ENCODE data around the gene DPF1.

- TF ChIP-seq, protein P1, sequence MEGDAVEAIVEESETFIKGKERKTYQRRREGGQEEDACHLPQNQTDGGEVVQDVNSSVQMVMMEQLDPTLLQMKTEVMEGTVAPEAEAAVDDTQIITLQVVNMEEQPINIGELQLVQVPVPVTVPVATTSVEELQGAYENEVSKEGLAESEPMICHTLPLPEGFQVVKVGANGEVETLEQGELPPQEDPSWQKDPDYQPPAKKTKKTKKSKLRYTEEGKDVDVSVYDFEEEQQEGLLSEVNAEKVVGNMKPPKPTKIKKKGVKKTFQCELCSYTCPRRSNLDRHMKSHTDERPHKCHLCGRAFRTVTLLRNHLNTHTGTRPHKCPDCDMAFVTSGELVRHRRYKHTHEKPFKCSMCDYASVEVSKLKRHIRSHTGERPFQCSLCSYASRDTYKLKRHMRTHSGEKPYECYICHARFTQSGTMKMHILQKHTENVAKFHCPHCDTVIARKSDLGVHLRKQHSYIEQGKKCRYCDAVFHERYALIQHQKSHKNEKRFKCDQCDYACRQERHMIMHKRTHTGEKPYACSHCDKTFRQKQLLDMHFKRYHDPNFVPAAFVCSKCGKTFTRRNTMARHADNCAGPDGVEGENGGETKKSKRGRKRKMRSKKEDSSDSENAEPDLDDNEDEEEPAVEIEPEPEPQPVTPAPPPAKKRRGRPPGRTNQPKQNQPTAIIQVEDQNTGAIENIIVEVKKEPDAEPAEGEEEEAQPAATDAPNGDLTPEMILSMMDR (IDR thresholded peaks at IDR 0.05 in 2 of 3, conservative IDR thresholded peaks at IDR 0.05 in 1 of 3; ENCODE audit: control insufficient read depth in 2 of 3, extremely low read depth in 1 of 3, insufficient read depth in 1 of 3, low read depth in 3 of 3, low read length in 3 of 3), result no peak
- TF ChIP-seq PAX8 (IDR thresholded peaks at IDR 0.05) (no peak), SPI1 (IDR thresholded peaks at IDR 0.05; ENCODE audit: borderline replicate concordance, insufficient read depth, low read depth, low read length) (no peak), TAF1 (IDR thresholded peaks at IDR 0.05; ENCODE audit: borderline replicate concordance, low read depth, low read length) (no peak), ZSCAN29 (IDR thresholded peaks at IDR 0.05) (no peak), EGR1 (IDR thresholded peaks at IDR 0.05; ENCODE audit: borderline replicate concordance in 1 of 2, low read depth in 2 of 2, low read length in 2 of 2) (no peak), MYC (IDR thresholded peaks at IDR 0.05; ENCODE audit: insufficient read depth, insufficient read length, insufficient replicate concordance, low read length, severe bottlenecking) (no peak), JUNB (IDR thresholded peaks at IDR 0.05) (no peak), NRF1 (conservative IDR thresholded peaks at IDR 0.05; ENCODE audit: low read depth, low read length) (no peak), POLR2AphosphoS5 (IDR thresholded peaks at IDR 0.05; ENCODE audit: low read length) (no peak), DPF2 (IDR thresholded peaks at IDR 0.05) (no peak)
- TF ChIP-seq, protein P2, sequence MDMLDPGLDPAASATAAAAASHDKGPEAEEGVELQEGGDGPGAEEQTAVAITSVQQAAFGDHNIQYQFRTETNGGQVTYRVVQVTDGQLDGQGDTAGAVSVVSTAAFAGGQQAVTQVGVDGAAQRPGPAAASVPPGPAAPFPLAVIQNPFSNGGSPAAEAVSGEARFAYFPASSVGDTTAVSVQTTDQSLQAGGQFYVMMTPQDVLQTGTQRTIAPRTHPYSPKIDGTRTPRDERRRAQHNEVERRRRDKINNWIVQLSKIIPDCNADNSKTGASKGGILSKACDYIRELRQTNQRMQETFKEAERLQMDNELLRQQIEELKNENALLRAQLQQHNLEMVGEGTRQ (IDR thresholded peaks at IDR 0.05; ENCODE audit: borderline replicate concordance, low read depth, low read length), result no peak
These were observed 48.6 kb downstream of the DPF1 start for GRCh38 chr19:38175422-38175821.
